K562 (cell line): ENCODE data around the gene RNF141. TPM values are rescaled to one million over a fixed set of nuclear protein-coding genes. Genes with fewer than 3 reads are reported as not detected.

Experiments used
- CBX3 ChIP-seq, 2 experiments: IDR thresholded peaks; 1 replicate in 1 of 2; 2 replicates in 1 of 2; pipeline ENCODE4 v1.6.1; 2012; ENCODE audit warnings: inconsistent platforms in 2 of 2, low read length in 2 of 2, borderline replicate concordance in 1 of 2, control low read depth in 1 of 2
- CTCF ChIP-seq, 3 experiments: IDR thresholded peaks in 2 of 3; conservative IDR thresholded peaks in 1 of 3; 2 replicates each; pipeline ENCODE4 v1.5.1; 2011 to 2012; ENCODE audit warnings: low read length in 3 of 3, mild to moderate bottlenecking in 3 of 3, control low read depth in 2 of 3, improper control_type of control experiment in 1 of 3, inconsistent platforms in 1 of 3, low read depth in 1 of 3, mixed read lengths in 1 of 3, moderate library complexity in 1 of 3; ENCODE audit not compliant: insufficient read depth in 2 of 3
- CUX1 ChIP-seq: fragments of 200-800 bp; sonication (Bioruptor generic); IDR thresholded peaks from 2 replicates; pipeline ENCODE4 v1.6.1; 2016; ENCODE audit warnings: missing genetic modification characterization, missing compliant biosample characterization
- FOXP1 ChIP-seq: sonication (generic); formaldehyde crosslinking; IDR thresholded peaks from 2 replicates; pipeline ENCODE4 v1.8.0; 2022; ENCODE audit warnings: mild to moderate bottlenecking, missing genetic modification reagents
- FOXP4 ChIP-seq: sonication (generic); formaldehyde crosslinking; IDR thresholded peaks from 2 replicates; pipeline ENCODE4 v1.8.0; 2022; ENCODE audit warnings: mild to moderate bottlenecking, missing genetic modification reagents, borderline replicate concordance
- GTF2A2 ChIP-seq: IDR thresholded peaks from 2 replicates; pipeline ENCODE4 v1.6.1; 2016; ENCODE audit warnings: mild to moderate bottlenecking, missing genetic modification characterization, missing compliant biosample characterization
- HOMEZ ChIP-seq: fragments of 250-450 bp; sonication (Bioruptor Pico); IDR thresholded peaks from 2 replicates; pipeline ENCODE4 v1.4.0; 2020; ENCODE audit warnings: mild to moderate bottlenecking, moderate library complexity
- MECOM ChIP-seq: fragments of 250-450 bp; sonication (Bioruptor Pico); IDR thresholded peaks from 2 replicates; pipeline ENCODE4 v1.8.0; 2022; ENCODE audit warnings: inconsistent platforms
- MNT ChIP-seq, 2 experiments: fragments of 450-650 bp; conservative IDR thresholded peaks; 2 replicates each; pipeline ENCODE4 v1.6.1; 2017; ENCODE audit warnings: mild to moderate bottlenecking in 2 of 2, moderate library complexity in 2 of 2
- SIX5 ChIP-seq, 2 experiments: IDR thresholded peaks; 2 replicates each; pipeline ENCODE4 v1.6.1; 2011; ENCODE audit warnings: low read length in 2 of 2, borderline replicate concordance in 1 of 2, low read depth in 1 of 2, mild to moderate bottlenecking in 1 of 2, moderate library complexity in 1 of 2; ENCODE audit not compliant: insufficient read depth in 1 of 2
- ZNF239 ChIP-seq: fragments of 250-450 bp; sonication (Bioruptor Pico); IDR thresholded peaks from 2 replicates; pipeline ENCODE4 v1.4.0; 2020; ENCODE audit warnings: mild to moderate bottlenecking
- ZNF3 ChIP-seq: fragments of 250-450 bp; sonication (Bioruptor Pico); IDR thresholded peaks from 2 replicates; pipeline ENCODE4 v1.5.0; 2021; ENCODE audit warnings: mild to moderate bottlenecking, moderate library complexity
- ZNF584 ChIP-seq: fragments of 200-800 bp; sonication (Bioruptor generic); IDR thresholded peaks from 2 replicates; pipeline ENCODE4 v1.6.1; 2016; ENCODE audit warnings: low read depth, mild to moderate bottlenecking, missing genetic modification characterization, missing compliant biosample characterization
- polyA plus RNA-seq, 8 experiments: library from polyadenylated mRNA; depleted of rRNA in 4 of 8; stranded (reverse) in 5 of 8; unstranded in 3 of 8; fragments of >200 nt; fragmentation: Nextera tagmentation in 2 of 8; fragmentation: Illumina TruSeq in 1 of 8; extraction: Ambion mirVana in 2 of 8; extraction: Trizol in 1 of 8; gene quantifications; 2 replicates each; pipeline versions ENCODE4 v1.2.1 to v1.2.3, GENCODE V29; 2011 to 2014; ENCODE audit warnings: inconsistent platforms in 1 of 8, missing spikeins in 1 of 8
- total RNA-seq, 7 experiments: library from RNA; depleted of rRNA in 6 of 7; stranded (reverse); fragments of >200 nt in 6 of 7; fragmentation: Illumina TruSeq in 2 of 7; extraction: Trizol in 2 of 7; gene quantifications; 2 replicates each; pipeline versions ENCODE4 v1.2.1 to v1.2.3, GENCODE V29; 2011 to 2021; ENCODE audit warnings: low replicate concordance in 1 of 7

Gene RNF141
- total and polyA plus RNA-seq, 9 of the 15 experiments (the other 6 are each of a cell fraction or from before 2014, with no cell fraction given), result 9.7 to 51.9 (median 18.9) TPM

- no peak for TF ChIP-seq CUX1 (CRISPR knock-in tag)
- TF ChIP-seq CBX3 (IDR thresholded peaks at IDR 0.05; ENCODE audit: borderline replicate concordance in 1 of 2, low read length in 2 of 2), result peak in 1 of 2 experiments; percentile 16; a peak in 1 of 3 replicates
- TF ChIP-seq FOXP4 (CRISPR knock-in tag), result no peak
- no peak for TF ChIP-seq ZNF3
- peak; percentile 62 to 83; a peak in 3 of 4 replicates for TF ChIP-seq MNT (conservative IDR thresholded peaks at IDR 0.05)
- TF ChIP-seq SIX5 (IDR thresholded peaks at IDR 0.05; ENCODE audit: borderline replicate concordance in 1 of 2, insufficient read depth in 1 of 2, low read depth in 1 of 2, low read length in 2 of 2), result no peak
- peak; percentile 87 to 93 (median 87) for TF ChIP-seq CTCF (IDR thresholded peaks at IDR 0.05 in 2 of 3, conservative IDR thresholded peaks at IDR 0.05 in 1 of 3; ENCODE audit: insufficient read depth in 2 of 3, low read depth in 1 of 3, low read length in 3 of 3)
- TF ChIP-seq MECOM (CRISPR knock-in tag), result no peak
- no peak for TF ChIP-seq HOMEZ (CRISPR knock-in tag)
- TF ChIP-seq ZNF584 (CRISPR knock-in tag), result no peak
- no peak for TF ChIP-seq ZNF239 (CRISPR knock-in tag)
- TF ChIP-seq GTF2A2 (tag), result no peak
- TF ChIP-seq FOXP1 (CRISPR knock-in tag), result peak; percentile 79
These were observed at the start of gene RNF141 (continued) for GRCh38 chr11:10540915-10541560.
